Raji (cell line): ENCODE measurements around the gene TBCCD1.

Source experiments
- POLR2A ChIP-seq: IDR thresholded peaks from 2 replicates; pipeline ENCODE4 v1.6.1; 2011; ENCODE audit warnings: low read depth, low read length, control low read depth; ENCODE audit not compliant: insufficient read depth

The TBCCD1 gene

GRCh38 chr3:186567072-186567921, at the start of gene TBCCD1:
TSS of gene TBCCD1 (minus strand) at chr3:186567339. CDS start at chr3:186564329, 3,010 bp downstream.
- TF ChIP-seq POLR2A, result peak; percentile 99

- TF ChIP-seq POLR2A, result no peak
These were observed 49.1 kb upstream of the TBCCD1 start for GRCh38 chr3:186616299-186616617.

- TF ChIP-seq POLR2A, result no peak
These were observed 47.7 kb upstream of the TBCCD1 start for GRCh38 chr3:186614597-186615483.

GRCh38 chr3:186614266-186614596, 47.1 kb upstream of the TBCCD1 start:
- TF ChIP-seq POLR2A, result no peak

DNA sequence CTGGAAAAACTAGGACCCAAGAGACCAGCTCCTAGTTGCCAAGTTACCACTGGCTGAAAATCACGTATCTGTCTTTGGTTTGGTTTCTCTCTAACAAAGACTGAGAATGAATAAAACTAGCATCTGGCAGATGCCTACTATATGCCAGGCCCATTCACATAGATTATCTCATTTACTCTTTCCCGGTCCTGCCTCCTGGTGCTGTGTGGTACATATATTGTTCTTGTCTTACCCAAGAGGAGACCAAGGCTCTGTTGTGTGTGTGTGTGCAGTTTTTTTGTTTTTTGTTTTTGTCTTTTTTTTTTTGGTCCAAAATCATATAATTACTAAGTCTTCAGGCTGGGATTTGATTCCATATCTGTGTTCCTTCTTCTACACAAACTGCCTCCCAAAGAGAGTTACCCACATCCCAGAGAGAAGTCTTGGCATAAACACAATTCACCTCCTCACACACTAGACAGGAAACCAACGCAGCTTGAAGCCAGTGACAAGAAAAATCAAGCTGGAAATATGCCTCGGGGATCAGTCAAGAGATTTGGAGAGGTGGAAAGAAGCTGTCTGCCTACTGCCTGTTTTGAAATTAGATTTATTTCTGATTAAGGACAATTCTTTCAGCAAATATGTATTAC, 46.6 kb upstream of the TBCCD1 start:
- TF ChIP-seq POLR2A, result no peak

DNA sequence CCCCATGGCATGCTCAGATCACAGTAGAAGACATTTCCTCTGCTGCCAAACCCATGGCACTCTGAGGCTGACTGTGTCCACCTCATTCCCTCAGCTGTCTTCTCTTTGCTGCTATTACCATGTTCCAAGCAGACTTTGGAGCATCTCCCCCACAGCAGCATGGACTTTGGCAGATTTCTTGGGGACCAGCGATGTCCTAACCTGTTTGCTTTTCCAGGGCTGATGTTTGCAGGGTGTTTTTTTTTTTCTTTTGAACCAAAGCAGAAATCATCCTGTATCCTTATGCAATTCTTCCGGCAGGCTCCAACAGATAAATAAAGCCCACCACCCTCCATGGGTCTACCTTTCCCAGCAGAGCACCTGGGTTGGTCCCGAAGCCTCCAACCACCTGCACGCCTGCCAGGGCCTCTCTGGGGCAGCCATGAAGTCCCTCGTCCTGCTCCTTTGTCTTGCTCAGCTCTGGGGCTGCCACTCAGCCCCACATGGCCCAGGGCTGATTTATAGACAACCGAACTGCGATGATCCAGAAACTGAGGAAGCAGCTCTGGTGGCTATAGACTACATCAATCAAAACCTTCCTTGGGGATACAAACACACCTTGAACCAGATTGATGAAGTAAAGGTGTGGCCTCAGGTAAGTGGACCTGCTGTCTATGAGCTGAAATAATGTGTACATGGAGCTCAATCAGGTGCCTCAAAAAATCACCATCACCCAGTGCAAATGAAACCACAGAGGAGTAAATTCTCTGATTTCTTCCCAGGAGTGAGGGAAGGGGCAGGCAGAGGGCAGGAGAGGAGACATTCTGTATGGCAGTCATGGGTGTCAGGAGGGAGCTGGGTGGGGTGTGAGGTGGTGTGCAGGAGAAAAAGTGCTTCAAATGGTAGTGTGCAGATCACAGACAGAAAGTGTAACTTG, 45.8 kb upstream of the TBCCD1 start, which contains the start of gene AHSG:
AHSG (plus strand) TSS at position 340 of the 916 bp plus-strand sequence; CDS start at position 422, 82 bp downstream.
- TF ChIP-seq POLR2A, result no peak

DNA sequence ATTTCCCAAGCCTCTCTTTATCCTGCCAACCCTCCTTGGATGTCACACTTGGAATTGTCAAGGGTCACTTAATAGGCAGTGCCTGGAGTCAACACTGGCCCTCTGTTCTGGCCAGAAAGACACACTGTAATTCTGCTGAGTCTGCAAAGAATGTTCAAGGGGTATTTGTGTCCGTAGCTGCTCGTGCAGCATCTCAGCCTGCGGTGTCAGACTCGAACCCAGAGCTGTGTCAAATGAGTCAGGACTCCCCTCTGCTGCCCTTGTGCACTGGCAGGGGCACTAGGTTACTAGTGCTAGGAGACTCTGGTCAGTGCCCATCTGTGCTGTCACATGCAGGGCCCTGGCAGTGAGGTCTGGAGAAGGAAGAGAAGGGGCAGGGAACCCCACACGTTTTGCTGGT, 44.9 kb upstream of the TBCCD1 start:
- TF ChIP-seq POLR2A, result no peak

- no peak for TF ChIP-seq POLR2A
These were observed 42.2 kb upstream of the TBCCD1 start for GRCh38 chr3:186609247-186609868.

GRCh38 chr3:186608624-186609215, 41.6 kb upstream of the TBCCD1 start:
- TF ChIP-seq POLR2A, result no peak

DNA sequence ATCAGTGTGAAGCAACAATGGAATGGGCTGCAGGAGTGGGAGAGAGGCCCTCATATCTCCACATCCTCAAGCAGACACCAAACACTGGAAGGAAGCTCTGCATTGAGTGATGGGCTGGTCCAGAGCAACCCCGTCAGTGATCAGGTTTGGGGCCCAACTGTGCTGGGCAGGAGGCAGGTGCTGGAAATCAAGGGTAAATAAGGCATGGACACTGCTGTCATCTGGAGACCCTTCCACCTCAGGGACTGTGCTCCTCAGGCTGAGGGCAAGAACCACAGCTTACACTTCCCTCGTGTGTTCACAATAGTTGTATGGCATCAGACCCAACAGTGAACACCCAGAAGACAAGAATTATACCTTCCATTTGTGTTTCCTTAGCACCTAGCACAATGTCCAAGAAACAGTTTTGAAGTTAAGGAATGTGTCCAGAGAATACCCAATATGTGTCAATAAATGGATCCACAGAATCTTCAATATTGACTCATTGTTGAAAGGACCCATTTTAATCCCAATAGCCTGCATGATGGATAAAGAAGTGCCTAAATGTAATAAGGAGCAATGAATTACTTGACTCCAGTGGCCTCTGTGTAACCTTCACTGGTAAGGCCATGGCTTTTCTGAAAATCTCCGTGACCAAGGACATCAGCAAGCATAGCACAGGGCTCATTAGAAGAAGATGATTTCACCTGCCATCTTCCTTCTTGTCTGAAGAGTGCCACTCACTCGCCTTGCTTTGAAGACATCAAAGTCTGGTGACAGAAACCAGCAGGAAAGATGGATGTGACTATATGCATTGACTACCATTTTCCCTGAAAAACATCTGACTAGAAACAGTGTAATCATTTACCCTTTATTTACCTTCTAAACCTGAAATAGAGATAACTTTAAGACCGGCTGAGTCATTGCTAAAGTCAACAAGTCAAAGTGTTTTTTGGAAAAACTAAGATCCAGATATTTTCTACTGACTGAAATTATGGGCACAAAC, 38.7 kb upstream of the TBCCD1 start:
- TF ChIP-seq POLR2A, result no peak

DNA sequence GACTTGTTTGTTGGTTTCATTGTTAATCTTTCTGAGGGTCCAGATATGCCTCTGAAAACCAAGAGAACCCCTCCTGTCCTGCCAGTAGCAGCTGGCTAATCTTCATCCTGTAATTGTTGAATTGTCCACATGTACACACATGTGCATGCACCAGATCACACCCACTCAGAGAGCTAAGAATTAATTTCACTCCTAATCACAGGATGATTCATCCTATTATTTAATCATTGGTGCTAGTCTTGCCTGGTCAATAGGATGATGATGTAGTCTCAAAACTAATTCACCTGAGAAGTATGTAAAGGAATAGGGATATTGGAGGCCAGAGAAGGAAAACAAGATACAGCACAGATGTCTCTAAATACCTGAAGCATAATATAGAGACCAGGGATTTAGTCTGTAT, 37.9 kb upstream of the TBCCD1 start:
- no peak for TF ChIP-seq POLR2A

DNA sequence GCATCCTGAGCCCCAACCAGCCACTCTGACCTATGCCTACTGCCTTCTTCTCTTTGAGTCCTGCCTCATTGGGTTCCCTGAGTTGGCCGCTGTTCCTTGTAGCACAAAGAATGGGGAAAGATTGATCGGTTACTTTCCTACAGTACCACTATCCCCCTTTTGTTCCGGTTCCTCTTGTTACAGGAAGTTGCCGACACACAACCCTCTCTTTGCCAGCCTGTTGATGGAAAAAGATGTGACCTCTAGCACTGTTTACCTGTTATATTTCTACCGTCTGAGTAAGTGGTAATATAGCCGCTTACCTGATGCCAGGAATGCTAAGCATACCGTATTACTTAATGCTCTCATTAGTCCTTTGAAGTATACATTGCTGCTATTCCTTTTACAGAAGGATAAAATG, 36.0 kb upstream of the TBCCD1 start:
- no peak for TF ChIP-seq POLR2A

GRCh38 chr3:186600896-186601295, 33.8 kb upstream of the TBCCD1 start:
- TF ChIP-seq POLR2A, result no peak

GRCh38 chr3:186599785-186600166, 32.6 kb upstream of the TBCCD1 start:
- no peak for TF ChIP-seq POLR2A
